Right lobe of liver (tissue), 6 donors: Measurements from ENCODE around the gene AP5Z1. TPM values are rescaled to one million over a fixed set of nuclear protein-coding genes. Genes with fewer than 3 reads are reported as not detected.
A peak's percentile ranks its signal among the peaks of the same experiment; 100 is the strongest.

Source experiments
- ATAC-seq, 4 donors: fragments of 200-7000 bp; cut with Tn5 transposase; one replicate each; pipeline ENCODE4 v1.9.1; 2020; ENCODE audit warnings: mild to moderate bottlenecking in 4 of 4, moderate library complexity in 4 of 4
- DNase-seq, 3 donors: peaks; one replicate each; pipeline ENCODE4 v3.0.0-alpha.2; 2020
- H3K27ac ChIP-seq, 3 donors: fragments of 200-600 bp; one replicate each; pipeline ENCODE4 v1.8.0; 2022
- H3K27me3 ChIP-seq, 2 donors: fragments of 200-600 bp; one replicate each; pipeline ENCODE4 v1.8.0; 2022
- H3K36me3 ChIP-seq, 4 donors: fragments of 200-600 bp; sonication (generic) in 1 of 4; one replicate each; pipeline versions ENCODE4 v1.5.1 to v1.8.0; 2017 to 2022; ENCODE audit warnings: control low read depth in 1 of 4
- H3K4me1 ChIP-seq, 4 donors: fragments of 200-600 bp; sonication (generic) in 1 of 4; one replicate each; pipeline versions ENCODE4 v1.5.1 to v1.8.0; 2017 to 2022; ENCODE audit warnings: control low read depth in 1 of 4
- H3K4me3 ChIP-seq, 3 donors: fragments of 200-600 bp; one replicate each; pipeline ENCODE4 v1.8.0; 2022
- H3K9me3 ChIP-seq, 4 donors: fragments of 200-600 bp; sonication (generic) in 1 of 4; one replicate each; pipeline versions ENCODE4 v1.5.1 to v1.8.0; 2017 to 2022; ENCODE audit warnings: control low read depth in 1 of 4
- CTCF ChIP-seq, 4 donors: fragments of 200-600 bp in 3 of 4; fragments of 450-650 bp in 1 of 4; IDR thresholded peaks; one replicate each; pipeline versions ENCODE4 v1.5.1 to v1.8.0; 2016 to 2022; ENCODE audit warnings: antibody characterized with exemption in 4 of 4, mild to moderate bottlenecking in 2 of 4
- POLR2A ChIP-seq: fragments of 450-650 bp; IDR thresholded peaks from one replicate; pipeline ENCODE4 v1.6.1; 2017; ENCODE audit warnings: antibody characterized with exemption, mild to moderate bottlenecking
- WGBS: methylation state at CpG from one replicate; pipeline ENCODE4 v1.1.6; 2018; ENCODE audit warnings: low coverage, low lambda C conversion rate; ENCODE audit not compliant: insufficient coverage; ENCODE audit errors: missing lambda C conversion rate; 5-methylcytosine and 5-hydroxymethylcytosine counted together
- intact Hi-C, 2 donors: fragments of 100-400 bp; cut with DNase I; formaldehyde crosslinking; loops; one replicate each; pipeline versions ENCODE4 v1.11.2 to v1.14.1; 2022
- total RNA-seq, 6 experiments: library from RNA; depleted of rRNA in 2 of 6; stranded (reverse); fragments of >200 nt in 2 of 6; fragmentation: NEBNext Ultra II Directional in 3 of 6; extraction: Animal tissue kit (Norgen Biotek cat#: 25700) in 3 of 6; gene quantifications; one replicate each; pipeline versions ENCODE4 v1.1.0 to v1.2.4, GENCODE V29; 2016 to 2023
- donor health status: DM: no; HTN: yes; CAD: no.
- donor health status: DM: no; HTN: no; CAD: no.
- donor health status: DM: no; HTN: no; CAD: no.
- donor health status: DM: no; HTN: yes; CAD: no.
- donor health status: DM: no; HTN: yes; CAD: no.

Gene AP5Z1
- total RNA-seq, 6 experiments from 2014 or later: 9.7 to 23.6 (median 14.2) TPM

DNA sequence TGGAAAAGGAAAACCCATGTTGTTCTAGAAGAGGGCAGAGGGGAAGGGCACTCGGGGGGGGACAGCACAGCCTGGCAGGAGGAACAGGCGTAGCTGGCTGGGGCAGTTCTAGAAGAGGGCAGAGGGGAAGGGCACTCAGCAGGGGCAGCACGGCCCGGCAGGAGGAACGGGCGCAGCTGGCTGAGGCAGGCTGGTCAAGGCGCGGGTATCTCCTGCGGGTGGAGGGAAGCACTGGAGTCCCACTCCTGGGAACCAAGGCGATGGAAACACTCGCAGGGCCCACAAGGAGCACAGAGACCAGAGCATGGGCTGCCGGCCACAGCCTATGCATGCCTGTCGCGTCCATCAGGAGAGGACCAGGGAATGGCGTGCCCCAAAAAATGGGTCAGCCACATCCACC is 49.7 kb downstream of the AP5Z1 start:
- ATAC-seq (no peak), DNase-seq (peak in 1 of 3 donors; percentile 42)
- Histone ChIP-seq H3K36me3 (no peaks in the 10 kb centered on the region), H3K4me1 (no peaks in the 10 kb centered on the region), H3K27me3 (no peaks in the 10 kb centered on the region), H3K9me3 (no peaks in the 10 kb centered on the region), H3K27ac (no peak overlapping the region), H3K4me3 (no peak overlapping the region)
- intact Hi-C loops: no loop called here
- WGBS: 88% methylated on average over 4 of the region's 15 CpGs
- no peak for TF ChIP-seq POLR2A
- TF ChIP-seq CTCF (IDR thresholded peaks at IDR 0.05): no peak

- no peaks in the 10 kb centered on the region for H3K9me3 ChIP-seq
- no peaks in the 10 kb centered on the region for H3K27me3 ChIP-seq
- no peaks in the 10 kb centered on the region for H3K36me3 ChIP-seq
- no peaks in the 10 kb centered on the region for H3K4me1 ChIP-seq
- no peak overlapping the region for H3K27ac ChIP-seq
- TF ChIP-seq POLR2A (no peak), CTCF (IDR thresholded peaks at IDR 0.05) (no peak)
- WGBS: 81% methylated on average over 8 of the region's 17 CpGs
- H3K4me3 ChIP-seq: no peak overlapping the region
- ATAC-seq: no peak
- peak in 1 of 3 donors; percentile 37 for DNase-seq
- intact Hi-C loops: no loop called here
These were observed 53.4 kb downstream of the AP5Z1 start for GRCh38 chr7:4828720-4829383.

DNA sequence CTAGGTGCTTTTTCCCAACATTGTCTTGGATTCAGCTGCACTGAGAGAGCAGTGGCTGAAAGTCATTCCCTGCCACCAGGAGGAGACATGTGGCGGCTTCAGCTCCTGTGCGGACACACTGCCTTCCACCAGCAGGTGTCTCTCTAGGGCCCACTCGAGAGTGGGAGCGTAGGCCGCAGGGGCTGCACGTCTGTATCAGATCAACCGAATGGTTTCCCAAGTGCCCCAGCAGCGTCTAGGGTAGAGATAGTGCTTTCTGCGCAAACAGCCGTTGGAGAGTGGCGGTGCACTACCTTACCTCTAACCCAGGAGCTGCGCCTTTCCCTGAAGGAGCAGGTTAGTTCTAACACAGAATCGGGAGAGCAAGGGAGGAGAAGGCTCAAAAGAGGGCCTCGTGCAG is 54.8 kb downstream of the AP5Z1 start:
- DNase-seq: peak in 2 of 3 donors; percentile 50 to 64
- 31% methylated on average over 8 of the region's 14 CpGs for WGBS
- Histone ChIP-seq H3K4me3 (no peak overlapping the region), H3K27ac (no peak overlapping the region), H3K27me3 (no peaks in the 10 kb centered on the region), H3K36me3 (no peaks in the 10 kb centered on the region), H3K4me1 (no peaks in the 10 kb centered on the region), H3K9me3 (no peaks in the 10 kb centered on the region)
- intact Hi-C loops: no loop called here
- ATAC-seq: peak; percentile 83 to 89 (median 86)
- peak; percentile 45 to 69 (median 62) for TF ChIP-seq CTCF (IDR thresholded peaks at IDR 0.05)
- no peak for TF ChIP-seq POLR2A

GRCh38 chr7:4831723-4832495 is 56.5 kb downstream of the AP5Z1 start:
- H3K4me3 ChIP-seq: no peak overlapping the region
- ATAC-seq (no peak), DNase-seq (no peak)
- TF ChIP-seq POLR2A (no peak), CTCF (IDR thresholded peaks at IDR 0.05) (no peak)
- H3K36me3 ChIP-seq: no peaks in the 10 kb centered on the region
- H3K9me3 ChIP-seq: no peaks in the 10 kb centered on the region
- H3K27ac ChIP-seq: no peak overlapping the region
- H3K27me3 ChIP-seq: no peaks in the 10 kb centered on the region
- WGBS: 59% methylated on average over 15 of the region's 17 CpGs
- intact Hi-C loops: no loop called here
- H3K4me1 ChIP-seq: no peaks in the 10 kb centered on the region
